Activated CD4-positive, alpha-beta T cell treated with anti-CD3 and anti-CD28 coated beads, Interleukin-2, amount 10 ng/mL, durations not matched to agents 7 days and 5 days (primary cell): ENCODE measurements around the gene COX4I2. TPM values are rescaled to one million over a fixed set of nuclear protein-coding genes. Genes with fewer than 3 reads are reported as not detected.
"Not testable (repeated sequence)": the region's sequence is repeated elsewhere in the genome, so short reads cannot be mapped to it uniquely, and the experiment has no call there.

ENCODE experiments used
- CTCF ChIA-PET: fragments of 350-600 bp; sonication (Branson Sonifier 250); formaldehyde crosslinking; loops from one replicate; lab custom pipeline; 2021; ENCODE audit warnings: antibody characterized with exemption; lab: Charles Lee
- POLR2A ChIA-PET: fragments of 350-600 bp; sonication (Branson Sonifier 250); formaldehyde crosslinking; loops from one replicate; lab custom pipeline; 2021; ENCODE audit warnings: antibody characterized with exemption; lab: Charles Lee
- DNase-seq: peaks from one replicate; pipeline ENCODE4 v3.0.0-alpha.2; 2020
- H3K27ac Mint-ChIP-seq: one replicate; pipeline ENCODE4 v1.8.0; 2021; ENCODE audit warnings: mild to moderate bottlenecking, moderate library complexity, mixed read lengths
- H3K27me3 Mint-ChIP-seq: one replicate; pipeline ENCODE4 v1.8.0; 2021; ENCODE audit warnings: mixed read lengths
- H3K36me3 Mint-ChIP-seq: one replicate; pipeline ENCODE4 v1.8.0; 2021; ENCODE audit warnings: low read depth, mixed read lengths
- H3K4me1 Mint-ChIP-seq: one replicate; pipeline ENCODE4 v1.8.0; 2021; ENCODE audit warnings: mixed read lengths
- H3K4me3 Mint-ChIP-seq: one replicate; pipeline ENCODE4 v1.8.0; 2021; ENCODE audit warnings: mild to moderate bottlenecking, moderate library complexity, mixed read lengths
- H3K9me3 Mint-ChIP-seq: one replicate; pipeline ENCODE4 v1.8.0; 2021; ENCODE audit warnings: mixed read lengths
- total RNA-seq, 2 experiments: library from RNA; stranded (reverse); gene quantifications; one replicate each; pipeline ENCODE4 v1.2.3, GENCODE V29; 2021

COX4I2 gene
- total RNA-seq, 2 experiments from 2014 or later, result not detected

DNA sequence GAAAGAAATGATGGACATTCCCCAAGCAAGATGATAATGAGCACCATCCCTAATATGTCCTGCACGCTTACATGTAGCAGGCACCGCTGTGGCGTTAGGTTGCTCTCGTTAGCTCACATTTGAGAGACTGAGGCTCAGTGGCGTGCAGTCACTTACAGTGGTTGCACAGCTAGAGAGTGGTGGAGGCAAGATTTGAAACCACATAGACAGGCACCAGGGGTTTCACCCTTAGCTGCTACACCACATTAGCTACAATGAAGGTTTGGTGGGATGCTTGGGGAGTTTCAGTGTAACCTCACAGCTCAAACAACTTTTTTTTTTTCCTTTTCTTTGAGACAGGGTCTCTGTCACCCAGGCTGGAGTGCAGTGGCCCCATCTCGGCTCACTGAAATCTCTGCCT is 3.7 kb downstream of the COX4I2 start:
- Mint-ChIP-seq H3K36me3 (no peaks in the 10 kb centered on the region), H3K4me3 (no peak overlapping the region), H3K4me1 (peaks cover 22% of the 10 kb centered on the region), H3K9me3 (no peaks in the 10 kb centered on the region), H3K27me3 (peaks cover 18% of the 10 kb centered on the region), H3K27ac (no peak overlapping the region)
- DNase-seq, result no peak
- POLR2A ChIA-PET, result no interaction called here
- CTCF ChIA-PET, result interaction anchor here (0.6 to 4.3 kb wide), 7 partner anchors 20 to 1309 kb away, joined by 3 to 16 read pairs (median 3); partner anchors contain the start of gene BCL2L1

- Mint-ChIP-seq H3K9me3 (no peaks in the 10 kb centered on the region), H3K4me1 (peaks cover 22% of the 10 kb centered on the region), H3K36me3 (no peaks in the 10 kb centered on the region), H3K27ac (no peak overlapping the region), H3K4me3 (no peak overlapping the region), H3K27me3 (peaks cover 18% of the 10 kb centered on the region)
- no peak for DNase-seq
- CTCF ChIA-PET, result interaction anchor here (2.1 to 4.3 kb wide), 3 partner anchors 9 to 81 kb away, joined by 7 to 16 read pairs (median 12); partner anchors contain the start of gene BCL2L1
- POLR2A ChIA-PET, result no interaction called here
These were observed 5.1 kb downstream of the COX4I2 start for GRCh38 chr20:31642837-31643236.

- Mint-ChIP-seq H3K36me3 (no peaks in the 10 kb centered on the region), H3K27ac (no peak overlapping the region), H3K27me3 (peaks cover 16% of the 10 kb centered on the region), H3K4me1 (peaks cover 22% of the 10 kb centered on the region), H3K4me3 (no peak overlapping the region), H3K9me3 (no peaks in the 10 kb centered on the region)
- POLR2A ChIA-PET, result no interaction called here
- DNase-seq, result no peak
- CTCF ChIA-PET, result interaction anchor here (0.5 to 2.7 kb wide), 7 partner anchors 10 to 83 kb away, joined by 3 to 12 read pairs (median 3); no protein-coding TSS in a partner anchor
These were observed 5.8 kb downstream of the COX4I2 start for GRCh38 chr20:31643522-31643921.

GRCh38 chr20:31644701-31645100 is 7.0 kb downstream of the COX4I2 start:
- CTCF ChIA-PET, result interaction anchor here (1.1 to 2.7 kb wide), 4 partner anchors 11 to 84 kb away, joined by 3 to 12 read pairs (median 5); no protein-coding TSS in a partner anchor

GRCh38 chr20:31648104-31648503 is 10.4 kb downstream of the COX4I2 start:
- POLR2A ChIA-PET, H3K4me1 Mint-ChIP-seq, H3K4me3 Mint-ChIP-seq, H3K36me3 Mint-ChIP-seq, H3K27ac Mint-ChIP-seq, H3K9me3 Mint-ChIP-seq, DNase-seq: not testable (repeated sequence)
- CTCF ChIA-PET, result interaction anchor here (0.9 to 6.8 kb wide), 4 partner anchors 13 to 76 kb away, joined by 3 to 29 read pairs (median 4); no protein-coding TSS in a partner anchor
- H3K27me3 Mint-ChIP-seq, result peaks cover 12% of the 10 kb centered on the region

More at GRCh38 chr20:31644701-31645100, 7.0 kb downstream of the COX4I2 start:
- POLR2A ChIA-PET, result no interaction called here
- no peaks in the 10 kb centered on the region for H3K9me3 Mint-ChIP-seq
- DNase-seq, result no peak
- H3K36me3 Mint-ChIP-seq, result no peaks in the 10 kb centered on the region
- H3K4me1 Mint-ChIP-seq, result peaks cover 22% of the 10 kb centered on the region
- peaks cover 16% of the 10 kb centered on the region for H3K27me3 Mint-ChIP-seq
- no peak overlapping the region for H3K4me3 Mint-ChIP-seq
- H3K27ac Mint-ChIP-seq, result no peak overlapping the region

- POLR2A ChIA-PET, result no interaction called here
- CTCF ChIA-PET, result interaction anchor here (1.1 to 3.0 kb wide), 2 partner anchors 9 to 40 kb away, joined by 5 to 11 read pairs; no protein-coding TSS in a partner anchor
- Mint-ChIP-seq H3K4me3 (no peak overlapping the region), H3K36me3 (no peaks in the 10 kb centered on the region), H3K4me1 (no peaks in the 10 kb centered on the region), H3K27ac (no peak overlapping the region), H3K9me3 (no peaks in the 10 kb centered on the region), H3K27me3 (peaks cover 11% of the 10 kb centered on the region)
- no peak for DNase-seq
These were observed 15.2 kb downstream of the COX4I2 start for GRCh38 chr20:31652917-31653396.

GRCh38 chr20:31653561-31653960 is 15.8 kb downstream of the COX4I2 start:
- H3K9me3 Mint-ChIP-seq, result no peaks in the 10 kb centered on the region
- H3K4me3 Mint-ChIP-seq, result no peak overlapping the region
- no peak for DNase-seq
- ChIA-PET CTCF (interaction anchor here (1.1 to 2.2 kb wide), 2 partner anchors 41 to 70 kb away, joined by 5 to 6 read pairs; no protein-coding TSS in a partner anchor), POLR2A (no interaction called here)
- H3K27ac Mint-ChIP-seq, result no peak overlapping the region
- H3K27me3 Mint-ChIP-seq, result peaks cover 11% of the 10 kb centered on the region
- H3K4me1 Mint-ChIP-seq, result no peaks in the 10 kb centered on the region
- H3K36me3 Mint-ChIP-seq, result no peaks in the 10 kb centered on the region

DNA sequence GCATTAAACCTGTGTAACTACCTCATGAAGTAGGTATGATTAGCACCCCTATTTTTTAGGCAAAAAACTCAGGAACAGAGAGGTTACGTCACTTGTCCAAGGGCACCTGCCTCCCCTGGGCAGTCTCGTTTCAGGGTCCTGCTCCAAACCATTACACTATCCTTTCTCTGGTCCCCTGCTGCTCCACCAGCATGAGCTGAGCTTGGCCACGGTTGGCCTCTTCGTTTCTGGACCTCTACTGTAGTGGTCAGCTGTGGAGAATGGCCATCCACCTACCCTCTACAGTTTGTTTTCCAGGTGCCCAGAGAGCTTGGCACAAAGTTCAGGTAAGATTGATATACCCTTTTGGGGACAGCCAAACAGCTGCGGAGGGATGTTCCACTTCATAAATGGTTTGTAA is 16.8 kb downstream of the COX4I2 start:
- Mint-ChIP-seq H3K27ac (no peak overlapping the region), H3K36me3 (no peaks in the 10 kb centered on the region), H3K4me3 (no peak overlapping the region), H3K9me3 (no peaks in the 10 kb centered on the region), H3K4me1 (no peaks in the 10 kb centered on the region), H3K27me3 (peaks cover 11% of the 10 kb centered on the region)
- no peak for DNase-seq
- CTCF ChIA-PET, result interaction anchor here (2.2 kb wide), 1 partner anchor 69 kb away, joined by 6 read pairs; no protein-coding TSS in a partner anchor
- POLR2A ChIA-PET, result no interaction called here

GRCh38 chr20:31661625-31662371 is 24.1 kb downstream of the COX4I2 start:
- H3K4me1 Mint-ChIP-seq, result peaks cover 52% of the 10 kb centered on the region
- peak overlapping the region; percentile 88 for H3K27ac Mint-ChIP-seq
- H3K9me3 Mint-ChIP-seq, result no peaks in the 10 kb centered on the region
- H3K27me3 Mint-ChIP-seq, result no peaks in the 10 kb centered on the region
- CTCF ChIA-PET, result interaction anchor here (0.7 to 9.9 kb wide), 22 partner anchors 9 to 81 kb away, joined by 3 to 219 read pairs (median 7); partner anchors contain the start of genes BCL2L1 and TPX2
- H3K4me3 Mint-ChIP-seq, result peak overlapping the region; percentile 63
- peak; percentile 79 for DNase-seq
- peaks cover 18% of the 10 kb centered on the region for H3K36me3 Mint-ChIP-seq
- POLR2A ChIA-PET, result interaction anchor here (1.1 to 2.1 kb wide), 2 partner anchors 59 to 62 kb away, joined by 3 to 25 read pairs; partner anchors contain the start of gene BCL2L1

DNA sequence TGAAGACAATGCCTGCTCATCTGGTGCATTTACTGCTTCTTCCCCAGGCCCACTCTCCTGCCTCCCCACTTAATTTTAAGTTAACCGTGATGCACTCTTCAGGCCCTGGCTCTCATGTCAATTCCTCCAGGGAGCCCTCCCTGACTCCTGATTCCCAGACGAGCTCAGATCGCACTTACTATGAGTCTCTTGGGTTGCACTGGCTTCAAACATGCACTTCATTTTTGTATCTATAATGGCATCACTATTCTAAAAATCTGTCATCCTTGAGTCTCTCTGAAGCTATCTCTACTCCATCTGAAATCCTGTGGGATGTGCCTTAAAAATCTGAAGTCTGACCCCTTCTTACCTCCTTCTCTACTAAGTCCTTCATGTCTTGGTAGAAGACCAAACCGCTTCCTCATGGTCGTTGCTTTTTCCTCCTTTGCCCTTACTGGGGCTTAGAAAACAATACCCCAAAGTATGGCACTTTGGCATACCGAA is 24.7 kb downstream of the COX4I2 start:
- Mint-ChIP-seq H3K4me3 (peak overlapping the region; percentile 63), H3K27me3 (no peaks in the 10 kb centered on the region), H3K9me3 (no peaks in the 10 kb centered on the region), H3K36me3 (peaks cover 21% of the 10 kb centered on the region), H3K27ac (peak overlapping the region; percentile 88), H3K4me1 (peaks cover 58% of the 10 kb centered on the region)
- POLR2A ChIA-PET, result interaction anchor here (2.1 kb wide), 1 partner anchor 61 kb away, joined by 25 read pairs; the partner anchor contains the start of gene BCL2L1
- CTCF ChIA-PET, result interaction anchor here (1.0 to 9.9 kb wide), 17 partner anchors 8 to 81 kb away, joined by 3 to 219 read pairs (median 11); partner anchors contain the start of genes BCL2L1 and TPX2
- no peak for DNase-seq

- CTCF ChIA-PET, result interaction anchor here (0.8 to 9.9 kb wide), 7 partner anchors 12 to 59 kb away, joined by 3 to 219 read pairs (median 5); partner anchors contain the start of gene BCL2L1
- DNase-seq, result no peak
- no peak overlapping the region for H3K4me3 Mint-ChIP-seq
- no peaks in the 10 kb centered on the region for H3K9me3 Mint-ChIP-seq
- peaks cover 66% of the 10 kb centered on the region for H3K4me1 Mint-ChIP-seq
- H3K36me3 Mint-ChIP-seq, result peaks cover 29% of the 10 kb centered on the region
- no peak overlapping the region for H3K27ac Mint-ChIP-seq
- POLR2A ChIA-PET, result interaction anchor here (0.7 kb wide), 1 partner anchor 21 kb away, joined by 3 read pairs; no protein-coding TSS in a partner anchor
- H3K27me3 Mint-ChIP-seq, result no peaks in the 10 kb centered on the region
These were observed 25.8 kb downstream of the COX4I2 start for GRCh38 chr20:31663524-31663837.

- no peaks in the 10 kb centered on the region for H3K9me3 Mint-ChIP-seq
- H3K4me3 Mint-ChIP-seq, result no peak overlapping the region
- peaks cover 70% of the 10 kb centered on the region for H3K4me1 Mint-ChIP-seq
- ChIA-PET CTCF (interaction anchor here (0.8 to 9.9 kb wide), 7 partner anchors 12 to 58 kb away, joined by 3 to 219 read pairs (median 5); partner anchors contain the start of gene BCL2L1), POLR2A (interaction anchor here (0.7 kb wide), 1 partner anchor 20 kb away, joined by 3 read pairs; no protein-coding TSS in a partner anchor)
- no peak for DNase-seq
- no peaks in the 10 kb centered on the region for H3K27me3 Mint-ChIP-seq
- peak overlapping the region; percentile 83 for H3K27ac Mint-ChIP-seq
- H3K36me3 Mint-ChIP-seq, result peaks cover 31% of the 10 kb centered on the region
These were observed 26.4 kb downstream of the COX4I2 start for GRCh38 chr20:31663838-31664695.
